GM18502 (cell line): ENCODE data around the gene CHTOP.
"Not testable (repeated sequence)": the region's sequence is repeated elsewhere in the genome, so short reads cannot be mapped to it uniquely, and the experiment has no call there.

Source experiments
- ATAC-seq: cut with Tn5 transposase; IDR thresholded peaks from one replicate; pipeline ENCODE4 v1.9.1; 2021; ENCODE audit warnings: mild to moderate bottlenecking; ENCODE audit not compliant: unreplicated experiment, poor library complexity

Gene CHTOP

DNA sequence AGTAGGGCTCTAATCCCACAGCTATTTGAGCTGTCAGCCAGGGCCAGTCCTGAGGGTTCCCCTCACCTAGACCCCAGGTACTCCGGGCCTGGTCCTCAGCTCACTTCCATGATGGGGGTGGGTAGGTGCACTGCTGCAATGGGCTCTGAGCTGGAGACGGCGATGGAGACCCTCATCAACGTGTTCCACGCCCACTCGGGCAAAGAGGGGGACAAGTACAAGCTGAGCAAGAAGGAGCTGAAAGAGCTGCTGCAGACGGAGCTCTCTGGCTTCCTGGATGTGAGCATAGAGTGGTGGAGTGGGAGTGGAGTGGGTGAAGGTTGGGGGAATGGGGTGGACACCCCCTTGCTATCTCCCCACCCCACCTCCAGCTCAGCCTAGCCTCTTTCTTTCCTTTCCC, 3.5 kb upstream of the CHTOP start:
- ATAC-seq: no peak

DNA sequence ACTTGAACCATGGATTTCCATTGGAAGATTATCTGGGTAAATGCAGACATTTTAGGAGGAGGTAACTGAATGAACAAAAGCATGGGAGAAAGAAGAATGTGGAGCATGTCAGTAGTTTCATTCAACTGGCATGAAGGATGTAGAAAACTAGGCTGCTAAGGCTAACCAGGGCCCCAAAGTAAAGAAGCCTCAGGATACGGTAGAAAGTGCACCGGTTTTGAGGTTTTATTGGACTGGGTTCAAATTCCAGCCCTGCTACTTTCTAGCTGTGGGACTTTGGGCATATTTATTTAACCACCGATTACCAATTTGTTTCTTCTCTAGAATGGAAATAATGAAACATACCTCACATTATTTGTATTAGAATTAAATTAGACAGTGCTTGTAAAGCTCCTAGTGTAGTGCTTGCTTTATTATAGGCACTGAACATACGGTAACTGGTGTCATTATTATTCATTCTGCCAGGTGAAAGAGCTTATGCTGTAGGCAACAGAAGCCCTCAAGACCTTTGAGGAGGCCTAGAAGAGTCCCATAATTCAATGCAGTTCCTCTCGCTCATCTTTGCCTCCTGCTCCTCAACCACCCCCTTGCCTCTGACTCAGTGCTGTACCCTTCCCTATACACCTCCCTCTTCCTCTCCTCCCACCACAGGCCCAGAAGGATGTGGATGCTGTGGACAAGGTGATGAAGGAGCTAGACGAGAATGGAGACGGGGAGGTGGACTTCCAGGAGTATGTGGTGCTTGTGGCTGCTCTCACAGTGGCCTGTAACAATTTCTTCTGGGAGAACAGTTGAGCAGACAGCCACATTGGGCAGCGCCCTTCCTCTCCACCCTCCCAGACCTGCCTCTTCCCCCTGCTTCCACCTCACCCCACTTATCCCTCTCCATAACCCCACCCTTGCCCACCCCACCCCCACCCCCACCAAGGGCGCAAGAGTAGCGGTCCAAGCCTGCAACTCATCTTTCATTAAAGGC, 2.5 kb upstream of the CHTOP start:
- ATAC-seq: no peak

DNA sequence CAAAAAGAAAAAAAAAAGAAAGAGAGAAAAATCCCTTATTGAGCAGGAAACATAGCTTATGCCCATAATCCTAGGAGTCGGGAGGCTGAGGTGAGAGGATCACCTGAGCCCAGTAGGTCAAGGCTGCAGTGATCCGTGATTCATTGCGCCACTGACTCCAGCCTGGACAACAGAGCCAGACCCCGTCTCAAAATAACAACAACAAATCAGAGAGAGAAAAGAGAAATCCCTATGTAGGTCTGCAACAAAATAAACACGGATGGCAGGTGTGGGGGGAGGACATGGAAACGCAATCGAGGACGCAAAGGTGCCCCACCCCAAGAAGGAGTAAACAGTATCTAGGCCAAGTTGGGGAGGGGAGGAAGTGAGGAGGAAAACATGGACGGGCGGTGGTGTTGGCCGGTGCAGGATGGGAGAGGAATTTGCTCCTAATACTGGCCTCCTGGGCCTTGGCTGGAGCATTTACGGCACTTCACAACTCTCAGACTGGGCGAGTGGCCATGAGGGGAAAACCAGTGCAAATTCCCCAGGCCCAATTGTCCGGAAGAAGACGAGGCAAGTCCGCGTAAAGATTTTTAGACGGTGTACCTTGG, 609 bp upstream of the CHTOP start:
- ATAC-seq: no peak

DNA sequence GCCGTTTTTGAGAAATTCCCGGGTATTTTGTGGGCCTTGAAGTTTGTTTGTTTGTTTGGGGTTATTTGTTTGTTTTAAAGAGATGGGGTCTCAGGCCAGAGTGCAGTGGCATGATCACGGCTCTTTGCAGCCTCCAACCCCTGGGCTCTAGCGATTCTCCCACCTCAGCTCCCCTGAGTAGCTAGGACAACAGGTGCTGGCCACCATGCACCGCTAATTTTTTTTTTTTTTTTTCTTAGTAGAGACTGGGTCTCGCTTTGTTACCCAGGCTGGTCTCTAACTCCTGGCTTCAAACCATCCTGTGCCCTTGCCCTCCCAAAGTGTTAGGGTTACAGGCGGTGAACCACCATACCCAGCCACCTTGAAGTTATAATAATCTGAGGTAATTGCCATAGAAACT, 2.0 kb downstream of the CHTOP start:
- no peak for ATAC-seq

DNA sequence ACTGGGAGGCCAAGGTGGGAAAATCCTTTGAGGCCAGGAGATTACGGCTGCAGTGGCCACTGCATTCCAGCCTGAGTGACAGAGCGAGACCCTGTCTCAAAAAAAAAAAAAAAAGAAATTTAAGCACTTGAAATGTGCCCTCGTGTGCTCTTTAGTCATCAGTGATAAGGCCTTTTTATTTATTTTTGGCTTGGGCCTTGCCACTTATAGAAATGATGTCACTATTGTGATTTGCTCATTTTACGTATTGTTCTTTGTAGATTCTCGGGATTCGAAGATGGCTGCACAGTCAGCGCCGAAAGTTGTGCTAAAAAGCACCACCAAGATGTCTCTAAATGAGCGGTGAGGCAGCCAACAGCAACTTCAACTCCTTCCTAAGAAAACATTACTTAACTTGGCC, 2.4 kb downstream of the CHTOP start:
- no peak for ATAC-seq

DNA sequence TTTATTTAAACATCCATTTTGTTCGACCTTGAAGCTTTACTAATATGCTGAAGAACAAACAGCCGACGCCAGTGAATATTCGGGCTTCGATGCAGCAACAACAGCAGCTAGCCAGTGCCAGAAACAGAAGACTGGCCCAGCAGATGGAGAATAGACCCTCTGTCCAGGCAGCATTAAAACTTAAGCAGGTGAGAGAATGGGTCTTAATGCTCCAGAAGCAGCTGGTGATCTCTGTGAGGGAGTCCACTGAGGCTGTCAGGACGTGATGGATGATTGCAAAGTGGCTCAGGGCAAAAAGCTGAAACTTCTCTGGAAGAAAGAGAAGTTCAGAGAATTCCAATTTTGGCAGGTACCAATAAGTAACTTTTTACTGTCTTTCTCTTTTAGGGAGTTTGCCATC, 4.4 kb downstream of the CHTOP start:
- ATAC-seq: no peak

DNA sequence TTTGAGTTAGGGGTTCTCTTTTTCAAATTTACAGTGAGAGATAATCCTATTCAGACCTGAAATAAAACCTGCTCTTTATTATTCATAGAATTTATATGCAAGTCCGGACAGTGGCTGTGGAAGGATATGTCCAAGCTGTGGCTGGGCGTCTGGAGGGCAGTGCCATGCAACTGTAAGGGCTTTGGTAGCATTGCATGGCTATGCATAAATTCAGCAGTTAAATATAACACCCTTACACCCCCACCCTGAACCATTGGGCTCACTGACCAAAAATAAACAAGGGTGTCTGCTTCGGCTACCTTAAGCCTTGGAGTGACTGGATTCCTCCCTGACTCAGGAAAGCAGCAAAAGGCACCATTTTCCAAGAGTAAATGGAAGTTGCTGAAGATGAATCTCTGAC, 5.4 kb downstream of the CHTOP start:
- ATAC-seq: no peak

DNA sequence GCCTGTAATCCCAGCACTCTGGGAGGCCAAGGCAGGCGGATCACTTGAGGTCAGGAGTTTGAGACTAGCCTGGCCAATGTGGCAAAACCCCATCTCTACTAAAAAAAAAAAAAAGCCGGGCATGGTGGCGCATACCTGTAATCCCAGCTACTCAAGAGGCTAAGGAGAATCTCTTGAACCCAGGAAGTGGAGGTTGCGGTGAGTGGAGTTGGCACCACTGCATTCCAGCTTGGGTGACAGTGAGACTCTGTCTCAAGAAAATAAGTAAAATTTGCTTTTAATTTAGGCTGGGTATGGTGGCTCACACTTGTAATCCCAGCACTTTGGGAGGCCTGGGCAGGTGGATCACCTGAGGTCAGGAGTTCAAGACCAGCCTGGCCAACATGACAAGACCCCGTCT, 6.3 kb downstream of the CHTOP start:
- not testable (repeated sequence) for ATAC-seq

DNA sequence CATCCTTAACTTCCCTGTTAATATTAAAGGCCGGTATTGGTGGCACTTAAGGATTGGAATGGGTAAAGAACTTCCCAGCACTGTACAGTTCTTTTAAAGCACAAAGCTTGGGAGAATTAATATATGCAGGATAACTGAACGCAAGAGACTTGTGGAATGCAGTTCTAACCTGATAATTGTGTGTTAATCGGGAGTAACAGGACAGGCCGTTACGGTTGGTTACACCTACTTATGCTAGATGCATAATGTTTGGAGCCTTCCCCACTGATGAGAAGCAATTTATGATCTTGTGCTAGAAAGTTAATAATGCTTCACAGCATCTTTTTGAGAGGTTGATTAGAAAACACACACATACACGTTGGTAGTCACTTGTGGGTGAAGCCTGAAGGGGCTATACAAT, 7.0 kb downstream of the CHTOP start:
- no peak for ATAC-seq

DNA sequence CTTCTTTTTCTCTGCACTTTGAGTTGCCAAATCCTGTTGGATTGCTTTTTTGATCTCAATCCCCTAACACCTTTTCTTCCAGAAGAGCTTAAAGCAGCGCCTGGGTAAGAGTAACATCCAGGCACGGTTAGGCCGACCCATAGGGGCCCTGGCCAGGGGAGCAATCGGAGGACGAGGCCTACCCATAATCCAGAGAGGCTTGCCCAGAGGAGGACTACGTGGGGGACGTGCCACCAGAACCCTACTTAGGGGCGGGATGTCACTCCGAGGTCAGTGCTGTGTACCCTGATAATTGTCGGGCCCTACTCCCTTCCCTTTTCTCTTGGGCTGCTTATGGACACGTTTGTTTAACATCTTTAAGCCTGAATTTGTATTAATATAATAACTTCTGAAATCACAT, 8.3 kb downstream of the CHTOP start:
- no peak for ATAC-seq

DNA sequence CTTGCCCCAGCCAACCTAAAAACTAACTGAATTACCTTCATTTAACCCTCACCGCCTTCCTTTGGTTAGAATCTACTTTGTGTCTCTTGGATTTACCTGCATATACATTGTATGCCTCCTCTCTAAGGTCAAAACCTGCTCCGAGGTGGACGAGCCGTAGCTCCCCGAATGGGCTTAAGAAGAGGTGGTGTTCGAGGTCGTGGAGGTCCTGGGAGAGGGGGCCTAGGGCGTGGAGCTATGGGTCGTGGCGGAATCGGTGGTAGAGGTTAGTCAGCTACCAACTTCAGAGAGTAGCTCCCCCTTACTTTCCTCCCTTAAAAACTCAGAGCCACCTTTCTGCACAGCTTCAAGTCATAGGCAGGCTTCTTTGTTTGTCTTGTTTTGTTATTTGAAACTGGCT, 9.2 kb downstream of the CHTOP start:
- no peak for ATAC-seq

DNA sequence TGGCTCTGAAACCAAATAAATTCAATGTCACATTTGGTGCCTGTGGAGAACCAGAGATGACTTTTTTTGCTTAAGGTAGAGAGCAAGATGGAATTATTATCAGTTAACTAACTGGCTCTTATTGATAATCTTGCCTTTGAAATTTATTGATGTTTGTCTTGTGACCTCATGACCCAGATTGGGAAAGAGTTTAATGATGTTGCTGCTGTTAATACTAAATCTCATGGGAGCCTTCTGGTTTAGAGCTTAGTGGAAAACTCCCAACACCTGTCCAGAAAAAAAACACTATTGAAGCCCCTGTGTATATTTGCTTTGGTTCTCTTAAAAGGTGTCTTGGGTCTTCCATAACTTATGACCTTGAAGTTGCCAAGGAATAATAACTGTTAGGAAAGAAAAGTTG, 9.9 kb downstream of the CHTOP start:
- no peak for ATAC-seq

DNA sequence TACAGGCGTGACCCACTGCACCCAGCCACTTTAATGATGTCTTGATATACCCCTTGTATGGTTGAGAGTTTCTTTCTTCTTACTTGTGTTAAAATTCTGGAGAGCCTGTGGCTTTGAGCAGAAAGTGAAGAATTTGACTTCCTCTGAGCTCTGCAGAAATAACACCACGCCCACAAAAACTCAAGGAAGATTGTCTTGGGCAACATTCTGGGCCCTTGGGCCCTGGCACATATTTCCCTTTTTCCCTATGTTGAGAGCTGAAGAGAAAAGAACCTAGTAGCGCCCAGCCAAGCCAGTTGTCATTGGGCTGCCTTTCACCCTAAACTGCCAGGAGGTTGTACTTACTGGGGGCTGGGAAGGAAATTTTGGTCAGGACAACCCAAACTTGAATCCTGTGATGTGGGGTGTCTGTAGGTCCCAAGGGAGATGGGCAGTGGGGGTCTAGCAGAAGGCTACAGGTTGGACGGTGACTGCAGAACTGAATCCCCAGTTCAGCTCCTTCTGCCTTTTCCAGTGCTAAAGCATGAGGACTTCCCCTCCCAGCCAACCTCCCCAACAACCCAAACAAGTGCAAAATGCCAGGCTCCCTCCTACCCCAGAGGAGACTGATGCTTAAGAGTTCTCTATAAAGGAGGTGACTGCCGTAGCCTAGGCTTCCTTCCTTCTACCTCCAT, 12.9 kb downstream of the CHTOP start:
- no peak for ATAC-seq

DNA sequence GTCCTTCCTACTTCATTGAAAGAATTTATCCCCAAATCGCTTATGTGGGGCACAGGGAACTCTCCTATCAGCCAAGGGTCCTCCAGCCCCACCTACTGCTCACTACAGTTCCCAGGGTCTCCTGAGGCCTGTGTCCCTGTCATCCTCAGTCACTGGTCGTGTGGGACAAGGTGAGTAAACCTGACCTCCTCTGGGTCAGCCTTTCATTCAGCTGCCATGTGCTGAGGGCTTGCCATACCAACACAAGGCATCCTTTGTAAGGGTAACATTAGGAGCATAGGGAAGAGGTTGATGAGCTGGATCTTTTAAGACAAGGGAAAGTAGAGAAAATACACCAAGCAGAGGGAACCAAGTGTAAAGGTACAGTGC, 13.5 kb downstream of the CHTOP start:
- no peak for ATAC-seq

DNA sequence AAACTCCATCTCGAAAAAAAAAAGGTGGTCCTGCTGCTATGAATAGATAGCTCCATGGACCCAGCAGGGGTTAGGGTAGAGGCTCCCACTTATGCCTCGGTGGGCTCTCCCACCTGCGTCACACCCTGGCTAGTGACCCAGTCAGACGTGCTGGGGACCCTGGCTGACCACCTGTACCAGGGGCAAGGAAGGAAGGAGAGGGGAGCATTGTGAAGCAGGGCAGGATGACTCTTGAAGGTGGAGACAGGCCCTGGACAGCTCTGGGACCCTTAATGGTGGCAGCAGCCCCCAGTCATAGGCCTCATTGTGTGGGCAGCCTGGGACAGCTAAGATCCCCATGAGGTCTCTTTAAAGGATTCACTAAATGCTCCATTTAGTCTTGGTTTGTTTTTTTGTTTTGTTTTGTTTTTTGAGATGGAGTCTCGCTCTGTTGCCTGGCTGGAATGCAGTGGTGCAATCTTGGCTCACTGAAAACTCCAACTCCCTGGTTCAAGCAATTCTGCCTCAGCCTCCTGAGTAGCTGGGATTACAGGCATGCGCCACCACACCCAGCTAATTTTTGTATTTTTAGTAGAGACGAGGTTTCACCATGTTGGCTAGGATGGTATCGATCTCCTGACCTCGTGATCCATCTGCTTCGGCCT, 14.3 kb downstream of the CHTOP start:
- ATAC-seq: no peak

DNA sequence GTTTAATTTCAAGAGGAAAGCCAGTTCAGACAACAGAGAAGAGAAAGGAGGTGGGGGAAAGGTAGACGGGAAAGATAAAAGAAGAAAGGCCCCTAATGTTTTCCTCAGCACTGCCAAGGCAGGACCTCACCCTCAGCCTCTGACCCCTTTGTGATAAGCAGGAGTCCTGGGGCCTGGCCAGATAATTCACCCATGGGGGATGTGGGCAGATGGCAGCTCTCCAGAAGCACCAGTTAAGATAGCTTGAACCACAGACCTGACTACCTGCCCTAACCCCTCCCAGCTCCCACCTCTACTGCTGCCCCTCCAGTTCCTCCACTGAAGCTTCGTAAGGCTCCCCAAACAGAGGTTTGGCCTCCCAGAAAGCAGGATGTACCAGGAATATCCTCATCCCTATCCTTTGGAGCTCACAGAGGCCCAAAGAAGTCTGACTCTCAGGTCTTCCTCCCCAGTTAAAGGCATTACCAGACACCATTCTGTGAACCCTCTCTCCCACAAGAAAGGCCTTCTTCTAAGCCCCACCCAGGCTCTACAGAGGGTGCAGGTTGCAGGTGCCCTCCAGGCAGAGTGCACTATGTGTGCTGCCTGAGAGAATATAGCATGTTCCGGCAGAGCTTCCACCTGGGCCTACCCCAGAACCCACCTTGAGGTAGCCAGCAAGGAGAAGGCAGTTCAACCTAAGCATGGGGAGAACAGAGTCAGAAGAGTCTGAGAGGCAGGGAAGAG, 15.4 kb downstream of the CHTOP start:
- ATAC-seq: no peak

DNA sequence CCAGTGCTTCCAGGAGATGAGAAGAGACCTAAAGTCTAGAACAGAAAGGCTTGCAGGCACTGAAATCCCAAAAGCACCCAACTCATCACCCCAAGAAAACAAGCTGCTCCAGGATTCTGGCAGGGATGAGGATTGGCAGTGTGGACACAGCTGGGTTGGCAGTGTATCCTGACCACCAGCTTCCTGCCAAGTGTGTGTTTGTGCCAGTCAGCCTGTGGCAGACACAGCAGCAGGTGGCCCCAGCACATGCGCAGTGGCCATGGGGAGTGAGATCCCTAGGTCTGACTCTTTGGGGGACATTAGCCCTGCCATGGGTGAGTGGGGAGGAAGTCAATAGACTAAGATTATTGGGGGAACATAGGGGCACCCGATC, 16.0 kb downstream of the CHTOP start:
- ATAC-seq: no peak

DNA sequence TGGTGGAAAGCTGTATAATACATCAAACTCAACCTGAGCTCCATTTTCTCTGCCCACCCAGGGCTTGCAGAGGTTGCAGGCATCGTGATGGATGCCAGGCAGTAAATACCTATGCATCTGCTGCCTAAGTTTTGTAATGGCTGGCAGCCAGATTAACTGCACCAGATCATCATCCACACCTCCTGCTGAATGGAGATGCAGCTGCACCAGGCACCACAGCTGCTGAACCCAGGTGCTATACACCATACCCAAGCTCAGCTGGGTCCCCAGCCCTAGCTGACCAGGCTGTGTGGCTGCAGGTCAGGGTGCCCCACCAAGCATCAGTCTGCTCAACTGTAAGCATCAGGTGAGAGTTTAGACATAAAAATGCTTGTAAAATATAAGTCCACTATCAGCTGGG, 17.9 kb downstream of the CHTOP start:
- ATAC-seq: no peak

DNA sequence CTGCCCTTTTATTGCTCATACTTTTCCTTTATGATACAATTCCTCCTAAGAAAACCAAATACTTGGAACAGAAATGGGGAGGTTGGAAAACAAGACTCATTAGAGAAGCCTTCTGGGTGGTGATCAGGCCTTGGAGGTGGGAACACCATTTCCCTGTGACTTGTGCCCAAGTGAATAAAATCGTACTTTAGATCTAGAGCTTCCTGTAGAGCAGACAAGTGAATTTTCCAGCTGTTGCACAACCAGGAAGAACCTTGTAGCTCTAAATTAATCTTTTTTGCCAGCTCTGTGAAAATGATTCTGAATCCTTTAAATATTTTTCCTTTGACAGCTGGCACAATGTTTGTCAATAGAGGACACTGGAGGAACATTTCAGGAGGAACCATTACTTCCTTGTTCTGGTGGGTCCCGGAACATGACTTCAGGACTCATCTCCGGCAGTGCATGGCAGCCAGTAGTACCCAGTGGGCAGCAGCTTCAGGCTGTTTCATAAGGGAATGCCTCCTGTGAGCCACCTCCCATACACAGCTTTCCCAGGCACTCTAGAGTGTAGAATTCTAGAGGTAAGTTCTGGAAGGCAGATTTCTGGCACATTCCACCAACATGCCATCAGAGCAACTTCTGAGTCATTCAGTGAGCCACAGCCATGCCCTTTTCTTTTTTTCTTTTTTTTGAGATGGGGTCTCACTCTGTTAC, 19.1 kb downstream of the CHTOP start:
- ATAC-seq: no peak

DNA sequence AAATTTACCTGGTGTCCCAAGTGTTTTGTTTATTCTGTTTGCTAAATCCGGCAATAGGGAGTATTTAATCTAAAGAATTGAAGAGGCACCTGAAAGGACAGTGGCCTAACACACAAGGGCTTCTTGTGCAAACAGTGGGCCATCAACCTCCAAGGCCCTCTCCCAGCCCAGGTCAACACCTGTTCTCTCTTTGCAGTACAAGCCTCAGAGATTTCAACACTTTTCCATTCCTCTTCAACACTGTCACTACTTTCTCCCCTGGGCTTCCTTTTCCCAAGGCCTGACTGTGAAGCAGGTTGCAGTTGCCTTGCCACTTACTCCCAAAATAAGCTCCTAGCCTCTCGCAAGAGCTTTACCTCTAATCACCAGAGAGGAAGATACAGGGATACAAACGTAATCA, 21.5 kb downstream of the CHTOP start:
- no peak for ATAC-seq
